Activated T-helper 1 cell treated with anti-CD3 and anti-CD28 coated beads, Interleukin-2, amount 50 U/mL, for 16 hours (primary cell): Measurements from ENCODE around the gene DYNC1H1.

Experiments
- DNase-seq, 2 donors: peaks; one replicate each; pipeline ENCODE4 v3.0.0-alpha.2; 2020; ENCODE audit warnings: low read depth in 1 of 2, low spot score in 1 of 2

Gene DYNC1H1

DNA sequence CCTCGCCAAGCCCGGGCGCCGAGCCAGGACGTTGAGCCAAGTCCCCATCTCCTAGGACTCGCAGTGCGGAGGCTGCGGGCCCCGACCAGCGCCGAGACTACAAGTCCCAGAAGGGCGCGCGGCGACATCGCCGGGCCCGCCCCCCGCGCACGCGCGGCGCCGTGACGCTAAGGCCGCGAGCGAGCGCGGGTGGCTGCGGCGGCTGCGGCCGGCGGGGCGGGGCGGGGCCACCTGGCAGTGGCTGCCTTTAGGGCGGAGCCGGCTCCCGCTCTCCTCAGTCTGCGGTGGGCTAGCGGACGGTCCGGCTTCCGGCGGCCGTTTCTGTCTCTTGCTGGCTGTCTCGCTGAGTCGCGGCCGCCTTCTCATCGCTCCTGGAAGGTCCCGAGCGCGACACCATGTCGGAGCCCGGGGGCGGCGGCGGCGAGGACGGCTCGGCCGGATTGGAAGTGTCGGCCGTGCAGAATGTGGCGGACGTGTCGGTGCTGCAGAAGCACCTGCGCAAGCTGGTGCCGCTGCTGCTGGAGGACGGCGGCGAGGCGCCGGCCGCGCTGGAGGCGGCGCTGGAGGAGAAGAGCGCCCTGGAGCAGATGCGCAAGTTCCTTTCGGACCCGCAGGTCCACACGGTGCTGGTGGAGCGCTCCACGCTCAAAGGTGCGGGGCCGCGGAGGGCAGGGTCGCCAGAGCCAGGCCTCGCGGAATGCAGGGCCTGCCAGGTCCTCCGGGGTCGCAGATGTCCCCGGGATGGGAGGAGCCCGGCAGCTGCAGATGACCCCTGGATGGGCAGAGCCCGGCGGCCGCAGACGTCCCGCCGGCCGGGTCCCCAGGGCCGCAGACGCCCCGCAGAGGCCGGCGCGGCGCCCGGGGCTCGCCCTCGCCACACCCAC, at the start of gene DYNC1H1:
Gene DYNC1H1 (plus strand): TSS at position 277 of the 884 bp plus-strand sequence. CDS start 119 bp downstream, at position 396.
- peak; percentile 70 to 85 for DNase-seq

DNA sequence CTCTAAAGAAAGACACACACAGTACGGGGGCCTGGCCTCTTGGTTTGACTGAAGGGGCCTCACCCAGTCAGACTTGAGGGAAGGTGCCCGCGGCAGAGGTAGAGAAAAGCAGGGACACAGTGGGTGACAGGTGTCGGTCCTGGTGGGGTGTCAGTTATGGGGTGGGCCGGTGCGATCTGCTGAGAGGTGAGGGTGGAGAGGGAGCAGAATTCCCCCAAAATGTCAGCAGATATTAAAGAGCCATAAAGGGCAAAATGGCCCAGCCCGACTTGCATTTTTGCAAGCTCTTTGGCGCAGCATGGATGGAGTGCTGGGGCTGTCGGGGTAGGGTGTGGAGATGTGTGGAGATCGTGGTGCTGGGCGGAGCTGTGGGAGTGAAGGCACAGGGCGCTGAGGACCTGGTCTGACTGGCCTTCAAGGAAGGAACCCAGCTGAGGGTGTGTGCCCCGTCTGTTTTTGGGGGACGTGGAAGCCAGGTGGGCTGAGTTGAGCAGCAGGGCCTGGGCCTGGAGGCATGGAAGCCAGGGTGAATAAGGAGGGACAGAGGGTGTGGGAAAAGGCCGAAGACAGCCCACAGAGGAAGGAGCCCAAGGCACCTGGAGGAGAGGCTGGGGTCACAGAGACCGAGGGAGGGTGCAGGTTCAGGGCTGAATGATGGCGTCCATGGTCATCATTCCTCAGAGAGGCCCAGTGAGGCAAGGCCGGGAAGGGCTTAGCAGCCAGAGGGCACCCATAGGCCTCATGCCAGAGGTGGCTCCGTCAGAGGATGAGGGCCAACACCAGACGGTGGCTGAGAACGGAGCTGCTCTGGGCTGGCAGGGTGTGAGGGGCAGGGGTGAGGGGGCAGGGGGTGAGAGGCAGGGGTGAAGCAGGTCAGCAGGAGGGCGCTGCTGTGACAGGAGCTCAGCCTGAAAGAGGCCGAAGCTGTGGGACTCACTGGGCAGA, 48.2 kb upstream of the DYNC1H1 start:
- no peak for DNase-seq

DNA sequence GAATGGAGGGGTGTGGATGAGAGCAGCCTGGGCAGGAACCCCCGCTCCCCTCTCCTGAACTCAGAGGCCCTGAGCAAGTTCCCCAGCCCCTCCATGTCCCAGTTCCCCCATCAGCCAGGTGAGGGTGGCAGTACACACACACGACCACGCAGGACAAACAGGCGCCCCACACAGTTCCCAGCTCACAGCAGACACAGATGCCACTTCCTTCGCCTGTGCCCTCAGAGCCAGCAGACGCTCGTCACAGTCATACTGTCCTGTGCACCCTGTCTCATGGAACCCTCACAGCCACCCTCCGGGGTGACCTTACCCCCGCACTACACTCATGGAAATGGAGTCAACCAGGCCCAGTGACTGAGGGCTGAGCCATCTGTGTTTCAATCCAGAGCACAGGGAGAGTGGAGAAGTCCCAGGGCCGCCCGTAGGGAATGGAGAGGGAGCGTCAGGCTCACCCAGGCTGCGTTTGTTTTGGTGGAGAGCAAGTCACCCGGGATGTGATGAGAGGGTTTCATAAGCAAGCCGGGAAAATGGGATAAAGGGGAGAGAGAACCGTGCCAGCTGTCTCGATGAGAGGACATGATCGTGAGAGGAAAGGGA, 47.5 kb upstream of the DYNC1H1 start:
- DNase-seq = no peak

DNA sequence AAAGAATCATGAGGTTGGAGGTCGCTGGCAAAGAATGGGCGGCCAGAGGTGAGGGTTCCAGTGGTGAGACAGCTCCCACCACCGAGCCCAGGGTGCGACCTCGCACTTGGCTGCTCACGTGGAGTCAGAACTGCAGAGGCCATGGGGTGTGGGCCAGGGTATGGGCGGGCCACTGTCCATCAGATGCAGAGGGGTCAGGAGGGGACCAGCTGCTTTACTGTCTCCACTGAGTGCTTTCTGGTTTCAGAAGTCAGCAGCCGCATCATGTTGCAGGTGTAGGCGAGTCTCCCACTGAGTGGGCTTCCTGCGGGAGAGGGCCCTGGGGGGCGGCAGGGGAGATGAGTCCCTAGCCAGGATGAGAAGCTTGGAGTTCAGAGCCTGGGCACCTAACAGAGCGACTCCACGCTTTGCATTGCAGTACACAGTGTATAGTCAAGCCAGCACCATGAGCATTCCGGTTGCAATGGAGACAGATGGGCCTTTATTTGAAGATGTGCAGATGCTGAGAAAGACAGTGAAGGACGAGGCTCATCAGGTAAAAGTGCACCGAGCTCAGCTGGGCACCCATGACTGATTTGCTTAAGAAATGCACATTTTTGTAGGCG, 46.9 kb upstream of the DYNC1H1 start:
- no peak for DNase-seq

DNA sequence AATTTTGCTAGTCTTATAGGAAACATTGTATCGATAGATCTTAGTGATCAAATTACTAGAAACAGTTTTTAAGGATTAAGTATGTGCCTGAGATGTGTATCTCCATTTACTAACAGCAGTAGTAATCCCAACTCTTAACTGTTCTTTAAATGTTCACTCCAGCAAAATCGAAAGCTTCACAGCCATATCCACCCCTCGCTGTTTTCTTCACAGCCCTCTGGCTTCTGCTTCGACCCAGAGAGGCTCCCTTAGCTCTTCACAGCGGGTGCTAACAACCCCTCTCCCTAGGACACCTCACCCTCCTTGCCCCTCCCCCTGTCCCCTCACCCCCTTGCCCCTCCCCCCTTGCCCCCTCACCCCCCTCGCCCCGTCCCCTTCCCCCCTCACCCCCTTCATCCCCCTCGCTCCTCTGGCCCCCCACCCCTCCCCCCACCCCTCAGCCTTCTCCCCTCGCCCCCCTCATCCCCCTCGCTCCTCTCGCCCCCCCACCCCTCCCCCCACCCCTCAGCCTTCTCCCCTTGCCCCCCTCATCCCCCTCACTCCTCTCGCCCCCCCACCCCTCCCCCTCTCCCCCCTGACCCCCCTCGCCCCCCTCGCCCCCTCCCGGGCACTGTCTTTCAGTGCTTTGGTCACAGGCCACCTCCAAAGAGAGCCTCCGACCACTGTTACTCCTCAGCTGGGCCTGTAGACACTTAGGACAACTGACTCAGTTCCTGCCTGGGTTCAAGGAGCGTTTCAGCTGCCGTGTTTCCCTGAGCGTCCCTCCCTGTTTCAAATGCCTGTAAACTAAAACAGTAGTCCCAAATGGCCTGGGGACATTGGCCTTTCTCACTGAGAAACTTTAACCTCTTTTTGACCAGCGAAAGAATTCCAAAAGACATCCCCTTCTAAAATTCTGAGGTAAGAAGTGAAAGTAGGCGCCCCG, 46.0 kb upstream of the DYNC1H1 start:
- DNase-seq = no peak

DNA sequence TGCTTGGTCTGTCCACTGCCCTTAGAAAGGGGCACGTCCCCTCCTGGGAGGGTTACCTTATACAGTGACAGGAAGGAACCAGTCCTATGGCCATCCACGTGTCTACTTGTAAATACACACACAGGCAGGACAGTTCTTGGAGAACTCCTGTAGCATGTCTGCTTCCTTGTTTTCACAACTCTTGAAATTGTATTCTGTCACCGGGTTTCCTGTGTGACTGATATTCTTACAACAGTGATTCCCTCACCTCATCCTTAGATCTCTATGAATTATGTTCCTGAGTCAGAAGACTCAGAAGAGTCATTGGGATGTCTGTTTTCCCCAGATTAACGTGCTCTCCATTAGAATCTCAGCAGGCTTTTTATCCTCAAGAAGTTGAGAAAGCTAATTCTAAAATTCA, 44.1 kb upstream of the DYNC1H1 start:
- no peak for DNase-seq

DNA sequence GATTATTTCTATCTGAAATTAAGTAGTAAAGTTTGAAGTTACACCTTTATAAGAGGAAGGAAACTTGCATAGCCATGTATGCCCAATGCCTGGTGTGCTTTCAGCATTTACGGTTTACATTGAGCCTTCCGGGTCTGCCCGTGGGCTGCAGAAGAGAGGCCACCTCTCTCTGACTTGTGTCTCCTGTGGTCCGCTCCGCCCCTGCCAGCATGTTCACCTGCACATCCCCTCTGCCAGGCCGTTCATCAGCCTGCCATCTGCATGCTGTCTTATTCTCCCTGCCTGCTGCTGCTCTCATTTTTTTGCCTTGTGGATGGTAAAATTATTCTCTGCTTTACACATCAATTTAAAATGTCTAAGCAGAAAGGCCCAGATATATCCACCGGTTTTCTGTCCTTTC, 41.5 kb upstream of the DYNC1H1 start:
- no peak for DNase-seq

DNA sequence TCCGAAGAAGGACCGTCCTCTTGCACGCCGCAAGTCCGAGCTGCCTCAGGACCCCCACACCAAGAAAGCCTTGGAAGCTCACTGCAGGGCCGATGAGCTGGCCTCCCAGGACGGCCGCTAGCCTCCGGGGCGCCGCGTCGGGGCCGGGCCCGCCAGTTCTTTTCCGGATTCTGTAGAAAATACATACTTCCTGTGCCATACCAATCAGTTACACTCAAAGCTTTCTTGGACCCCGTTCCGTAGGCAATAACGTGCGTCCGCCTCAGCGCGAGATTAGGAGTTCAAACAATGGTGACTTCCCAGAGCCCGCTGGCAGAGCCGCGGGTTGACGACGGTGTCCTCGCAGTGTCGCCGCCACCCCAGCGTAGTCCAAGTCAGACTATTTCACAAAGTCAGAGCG, 39.2 kb upstream of the DYNC1H1 start:
- no peak for DNase-seq

DNA sequence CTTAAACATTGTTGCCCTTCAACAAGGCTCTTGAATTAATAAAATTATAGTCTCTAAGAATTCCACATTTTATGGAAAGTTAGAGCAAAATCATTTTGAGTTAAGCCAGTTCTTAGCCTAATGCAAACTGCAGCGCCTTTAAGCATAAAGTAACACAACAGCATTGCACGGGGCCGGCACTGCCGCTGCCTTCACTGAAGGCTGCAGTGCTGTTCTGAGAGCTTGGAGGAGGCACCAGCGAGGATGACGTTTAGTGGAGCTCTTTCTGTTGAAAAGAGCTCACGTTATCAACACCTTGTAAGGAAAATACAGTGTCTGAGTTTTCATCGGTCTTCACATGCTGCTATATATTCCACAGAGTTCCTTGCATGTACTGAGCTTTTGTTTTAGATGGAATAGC, 38.3 kb upstream of the DYNC1H1 start:
- no peak for DNase-seq

DNA sequence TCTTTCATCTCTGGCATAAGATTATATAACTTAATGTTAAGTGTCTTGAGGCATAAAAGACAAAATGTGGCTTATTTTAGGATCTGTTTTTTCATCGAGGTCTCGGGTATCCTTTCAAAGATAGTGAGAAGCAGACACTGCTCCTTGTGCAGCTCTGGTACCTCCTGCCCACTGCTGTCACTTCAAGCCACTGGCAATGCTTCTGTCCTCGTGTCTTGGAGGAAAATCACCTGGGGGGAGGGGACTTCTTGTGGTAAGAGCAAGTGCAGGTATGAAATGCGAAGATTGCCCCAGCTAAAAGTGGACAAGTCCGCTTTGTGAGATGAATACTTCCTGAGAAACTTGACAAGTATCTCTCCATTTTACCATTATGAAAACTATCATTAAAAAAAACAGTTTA, 37.8 kb upstream of the DYNC1H1 start:
- DNase-seq = no peak

DNA sequence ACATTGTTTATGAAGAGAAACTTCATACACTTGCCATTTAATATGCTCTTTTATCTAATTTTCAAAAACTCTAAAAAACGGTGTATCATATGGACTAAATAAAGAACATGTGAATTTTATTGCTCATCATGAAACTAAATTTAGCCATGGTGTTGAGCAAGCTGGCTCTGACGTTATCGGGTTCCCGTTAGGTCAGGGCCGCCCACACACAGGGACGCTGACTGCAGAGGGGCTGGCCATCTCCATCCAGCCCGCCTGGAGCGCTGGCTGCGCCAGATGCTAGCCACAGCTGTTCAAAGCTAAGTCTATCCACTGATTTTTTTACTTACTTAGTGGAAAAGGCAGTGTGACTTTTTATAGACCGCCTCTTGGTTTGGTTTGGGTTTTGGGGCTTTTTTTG, 36.5 kb upstream of the DYNC1H1 start:
- DNase-seq = no peak

DNA sequence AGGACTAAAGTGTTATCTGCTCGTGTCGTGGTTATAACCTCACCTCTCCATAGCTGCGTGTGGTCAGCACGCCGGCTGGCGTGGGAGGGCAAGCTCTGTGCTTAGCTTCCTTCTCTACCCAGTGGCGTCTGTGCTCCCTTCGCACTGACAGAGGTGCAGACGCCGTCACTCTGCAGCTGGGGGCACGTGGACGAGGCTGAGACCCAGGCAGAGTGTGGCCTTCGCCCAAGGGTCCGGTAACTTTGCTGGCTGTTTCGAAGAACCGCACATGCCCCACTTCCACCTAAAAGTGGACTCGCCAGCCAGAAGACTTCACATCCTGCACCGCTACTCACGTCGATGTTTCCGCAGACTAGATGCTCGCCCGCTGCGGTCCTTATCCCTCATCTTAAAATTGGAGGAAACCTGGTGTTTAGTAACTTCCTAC, 35.9 kb upstream of the DYNC1H1 start:
- no peak for DNase-seq

DNA sequence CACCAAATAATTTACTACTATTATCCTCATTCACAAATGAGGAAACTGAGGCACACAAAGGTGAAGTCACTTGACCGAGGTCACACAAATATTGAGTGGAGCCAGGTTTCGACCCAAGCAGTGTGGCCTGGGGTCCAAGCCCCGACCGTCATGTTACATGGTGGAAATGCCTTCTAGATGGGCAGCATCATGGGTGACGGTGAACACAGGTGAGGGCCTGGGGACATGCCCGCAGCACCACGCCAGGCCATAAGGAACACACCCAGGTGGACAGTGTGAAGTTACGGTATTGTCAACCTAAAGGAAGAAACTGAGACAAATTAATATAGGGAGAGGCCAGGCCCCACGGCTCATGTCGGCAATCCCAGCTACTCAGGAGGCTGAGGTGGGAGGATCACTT, 35.3 kb upstream of the DYNC1H1 start:
- DNase-seq = no peak

DNA sequence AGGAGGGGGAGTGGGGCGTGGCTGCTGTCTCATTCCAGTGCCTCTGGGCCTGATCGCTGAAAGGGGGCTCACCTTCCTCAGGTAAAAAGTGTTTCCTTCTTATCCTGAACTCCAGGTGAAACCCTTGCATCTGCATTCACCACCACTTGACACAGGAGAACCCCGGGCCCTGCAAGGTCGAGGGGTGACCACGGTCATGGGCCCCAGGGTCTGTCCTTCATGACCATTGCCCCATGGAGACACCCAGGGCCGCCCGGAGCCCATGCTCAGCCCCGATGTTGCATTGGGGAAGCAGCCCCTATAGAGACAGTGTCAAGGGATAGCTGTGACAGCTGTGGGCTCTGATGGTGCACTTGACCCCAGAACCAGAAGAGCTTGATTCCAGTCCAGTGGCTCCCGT, 34.4 kb upstream of the DYNC1H1 start:
- no peak for DNase-seq

DNA sequence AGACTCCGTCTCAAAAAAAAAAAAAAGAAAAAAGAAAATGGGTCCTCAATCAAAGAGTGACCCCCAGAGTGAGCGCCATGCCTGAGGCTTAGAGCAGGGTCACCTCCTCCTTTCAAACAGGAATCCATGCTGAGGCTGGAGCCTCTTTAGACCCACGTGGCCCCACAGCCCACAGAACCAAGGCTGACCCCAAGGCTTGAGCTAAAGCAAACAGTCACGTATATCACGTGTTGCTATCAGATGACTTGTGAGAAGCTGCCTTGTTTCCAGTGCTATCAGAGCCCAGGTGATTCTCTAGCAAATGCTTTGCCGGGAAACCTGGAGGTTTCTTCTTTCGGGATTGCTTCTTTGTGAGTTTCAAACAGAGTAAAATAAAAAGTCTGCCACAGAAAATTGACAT, 31.7 kb upstream of the DYNC1H1 start:
- DNase-seq = no peak

DNA sequence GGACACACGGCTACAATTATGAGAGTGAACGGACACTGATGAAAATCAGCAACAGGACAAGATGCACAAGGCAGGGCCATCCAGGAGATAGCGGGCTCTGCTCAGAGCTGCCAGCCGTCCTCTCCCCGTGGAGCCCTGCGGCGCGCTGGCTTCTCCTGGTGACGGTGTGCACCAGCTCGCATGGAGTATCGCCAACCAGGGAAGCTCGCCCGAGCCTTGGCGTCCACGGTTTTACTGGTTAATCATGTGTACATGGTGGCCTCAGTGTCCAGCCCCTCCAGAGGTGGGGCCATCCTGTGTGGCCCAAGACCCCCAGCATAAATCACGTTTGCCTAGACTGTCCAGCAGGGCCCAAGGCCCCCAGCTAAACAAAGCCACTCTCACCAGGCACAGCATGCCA, 31.2 kb upstream of the DYNC1H1 start:
- no peak for DNase-seq

DNA sequence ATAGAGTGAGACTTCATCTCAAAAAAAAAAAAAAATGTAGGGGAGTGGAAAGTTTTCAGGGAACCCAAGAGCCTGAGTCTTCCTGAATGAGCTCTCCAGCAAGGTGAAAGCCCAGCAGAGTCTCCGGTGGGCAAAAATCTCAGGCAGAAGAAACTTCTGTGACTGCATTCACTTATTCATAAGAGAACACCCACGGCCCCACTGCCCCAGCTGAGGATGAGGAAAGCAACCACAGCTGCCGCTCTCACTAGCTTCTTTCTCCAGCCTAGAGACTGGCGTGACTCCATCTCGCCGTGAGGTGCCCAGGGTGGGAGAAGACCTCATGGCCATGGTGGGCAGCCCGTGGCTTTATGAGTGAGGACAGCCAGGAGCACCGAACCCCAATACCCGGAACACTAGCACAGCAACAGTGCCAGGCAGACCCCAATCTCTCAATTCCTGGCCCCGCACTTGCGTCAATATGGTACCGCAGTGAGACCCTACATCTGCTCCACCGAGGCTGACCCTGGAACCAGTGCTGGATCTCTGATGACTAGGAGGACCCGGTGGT, 29.7 kb upstream of the DYNC1H1 start:
- DNase-seq = no peak

DNA sequence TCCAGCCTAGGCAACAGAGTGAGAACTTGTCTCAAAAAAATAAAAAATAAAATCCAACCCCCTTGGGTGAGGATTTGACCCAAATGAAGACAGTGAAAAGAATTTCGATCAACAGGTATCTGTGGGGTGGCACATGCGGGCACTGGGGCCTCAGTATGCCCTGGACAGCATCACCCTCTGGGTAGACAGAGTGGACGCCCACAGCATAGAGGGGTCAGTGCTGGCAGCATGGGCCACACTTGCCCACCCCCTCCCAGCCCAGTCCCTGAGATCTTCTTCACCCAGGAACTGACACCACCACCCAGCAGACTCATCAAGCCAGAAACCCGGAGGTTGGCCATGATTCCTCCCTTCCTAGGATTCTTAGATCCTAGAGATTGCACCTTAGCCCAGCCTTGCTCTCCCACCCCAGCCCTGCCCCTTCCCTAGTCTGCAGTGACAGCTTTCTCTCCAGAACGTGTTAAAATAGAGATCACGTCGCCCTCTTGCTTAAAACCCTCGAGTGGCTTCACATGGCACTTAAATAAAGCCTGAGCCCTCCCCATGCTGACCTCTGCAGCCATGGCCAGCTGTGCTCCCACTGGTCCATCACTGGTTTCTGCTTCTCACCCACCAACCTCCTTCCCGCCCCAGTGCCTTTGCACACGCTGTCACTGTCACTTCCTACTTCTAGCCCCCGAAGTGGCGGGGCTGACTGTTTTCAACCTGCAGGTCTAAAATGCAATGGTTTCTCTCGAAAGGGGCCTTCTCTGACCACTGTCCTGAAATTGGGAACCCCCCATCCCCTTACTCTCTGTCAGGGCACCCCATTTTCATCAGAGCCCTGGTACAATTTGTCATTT, 26.2 kb upstream of the DYNC1H1 start:
- DNase-seq = no peak

DNA sequence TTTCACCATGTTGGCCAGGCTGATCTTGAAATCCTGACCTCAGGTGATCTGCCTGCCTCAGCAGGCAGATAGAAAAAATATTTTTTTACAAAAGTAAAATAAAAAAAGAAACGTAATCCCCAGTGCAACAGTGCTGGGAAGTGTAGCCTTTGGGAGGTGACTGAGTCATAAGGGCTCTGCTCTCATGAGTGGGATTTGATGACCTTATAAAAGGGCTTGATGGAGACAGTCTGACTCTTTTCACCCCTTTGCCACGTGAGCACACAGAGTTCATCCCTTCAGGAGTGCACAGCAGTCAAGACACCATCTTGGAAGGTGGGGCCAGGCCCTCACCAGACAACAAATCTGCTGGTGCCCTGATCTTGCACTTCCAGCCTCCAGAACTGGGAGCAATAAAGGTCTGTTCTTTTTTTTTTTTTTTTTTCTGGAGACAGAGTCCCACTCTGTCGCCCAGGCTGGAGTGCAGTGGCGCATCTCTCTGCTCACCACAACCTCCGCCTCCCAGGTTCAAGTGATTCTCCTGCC, 24.7 kb upstream of the DYNC1H1 start:
- DNase-seq = no peak
